IPS-20b (cell line): Measurements from ENCODE around the gene FMN1.

Source experiments
- H3K27ac ChIP-seq: one replicate; pipeline ENCODE4 v1.5.1; 2013; ENCODE audit warnings: low read length
- H3K27me3 ChIP-seq: 2 replicates; pipeline ENCODE4 v1.6.1; 2013; ENCODE audit warnings: mild to moderate bottlenecking, low read length, inconsistent platforms; ENCODE audit not compliant: insufficient read depth
- H3K36me3 ChIP-seq: 2 replicates; pipeline ENCODE4 v1.6.1; 2013; ENCODE audit warnings: low read depth, mild to moderate bottlenecking, inconsistent platforms, low read length, moderate library complexity; ENCODE audit not compliant: insufficient read depth
- H3K4me1 ChIP-seq: 2 replicates; pipeline ENCODE4 v1.6.1; 2013; ENCODE audit warnings: mild to moderate bottlenecking, control low read depth, inconsistent platforms, low read length, moderate library complexity; ENCODE audit not compliant: insufficient read depth
- H3K4me3 ChIP-seq: 2 replicates; pipeline ENCODE4 v1.5.1; 2013; ENCODE audit warnings: mild to moderate bottlenecking, low read length, inconsistent platforms
- H3K9ac ChIP-seq: 2 replicates; pipeline ENCODE4 v1.6.1; 2013; ENCODE audit warnings: low read depth, mild to moderate bottlenecking, inconsistent platforms, low read length, moderate library complexity
- H3K9me3 ChIP-seq: 2 replicates; pipeline ENCODE4 v1.6.1; 2013; ENCODE audit warnings: mild to moderate bottlenecking, low read depth, low read length, inconsistent platforms; ENCODE audit not compliant: insufficient read depth

FMN1 gene

GRCh38 chr15:32928876-32929275 lies 265.6 kb downstream of the FMN1 start:
- Histone ChIP-seq H3K27me3 (no peaks in the 10 kb centered on the region), H3K4me3 (no peak overlapping the region), H3K27ac (no peak overlapping the region), H3K36me3 (no peaks in the 10 kb centered on the region), H3K4me1 (no peaks in the 10 kb centered on the region), H3K9ac (no peak overlapping the region), H3K9me3 (peaks cover 4% of the 10 kb centered on the region; the same call in 1 of the 2 replicates)

DNA sequence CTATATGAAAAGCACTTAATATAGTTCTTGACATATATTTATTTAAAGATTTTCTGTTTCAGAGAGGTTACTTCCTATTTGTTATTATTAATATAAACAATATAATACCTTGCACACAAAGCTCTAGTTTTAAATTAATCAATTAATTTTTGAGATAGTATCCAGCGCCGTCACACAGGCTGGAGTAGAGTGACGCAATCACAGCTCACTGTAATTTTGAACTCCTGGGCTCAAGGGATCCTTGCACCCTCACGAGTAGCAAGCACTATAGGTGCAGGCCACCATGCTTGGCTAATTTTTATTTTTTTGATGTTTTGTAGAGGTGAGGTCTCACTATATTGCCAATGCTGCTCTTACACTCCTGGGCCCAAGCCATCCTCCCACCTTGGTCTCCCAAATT lies 267.4 kb downstream of the FMN1 start:
- Histone ChIP-seq H3K36me3 (no peaks in the 10 kb centered on the region), H3K4me1 (no peaks in the 10 kb centered on the region), H3K4me3 (no peak overlapping the region), H3K9me3 (peaks cover 4% of the 10 kb centered on the region; the same call in 1 of the 2 replicates), H3K27ac (no peak overlapping the region), H3K27me3 (no peaks in the 10 kb centered on the region), H3K9ac (no peak overlapping the region)

DNA sequence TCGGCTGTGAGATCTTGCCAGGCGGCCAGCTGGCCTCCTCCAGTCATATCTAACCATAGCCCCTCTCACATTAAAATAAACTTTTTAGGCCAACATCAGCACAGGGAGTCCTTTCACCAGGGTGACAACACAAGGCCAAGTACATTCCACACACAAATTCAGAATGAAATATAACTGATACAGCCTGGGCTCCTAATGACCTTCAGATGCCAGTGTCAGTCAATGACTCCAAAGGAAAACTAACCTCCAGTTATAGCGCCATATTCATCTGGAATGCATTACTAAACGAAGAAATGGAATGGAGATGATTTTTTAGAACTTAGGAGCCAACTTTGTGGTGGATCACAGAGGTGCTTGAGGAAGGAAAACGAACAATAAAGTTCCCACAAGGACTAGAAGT lies 271.3 kb downstream of the FMN1 start:
- Histone ChIP-seq H3K9ac (no peak overlapping the region), H3K4me1 (peaks cover 9% of the 10 kb centered on the region), H3K9me3 (no peaks in the 10 kb centered on the region), H3K27me3 (no peaks in the 10 kb centered on the region), H3K36me3 (no peaks in the 10 kb centered on the region), H3K4me3 (no peak overlapping the region), H3K27ac (no peak overlapping the region)

DNA sequence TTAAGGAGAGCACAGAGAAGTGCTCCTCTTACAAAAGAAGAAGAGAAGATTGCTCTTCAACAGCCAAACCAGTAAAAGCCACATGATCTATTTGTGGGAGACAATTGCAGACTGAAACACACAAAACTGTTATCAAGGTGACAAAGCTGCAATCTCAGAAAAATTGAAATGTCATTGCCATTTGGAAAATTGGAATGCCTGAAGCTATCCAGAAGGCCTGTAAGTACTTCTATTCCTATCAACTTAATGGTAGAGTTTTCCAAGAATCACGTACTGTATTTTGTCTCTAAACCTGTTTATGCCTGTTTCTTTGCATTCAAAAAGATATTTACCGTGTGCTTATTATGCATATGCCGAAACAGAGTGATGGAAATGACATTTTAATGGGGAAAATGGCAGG lies 272.0 kb downstream of the FMN1 start:
- Histone ChIP-seq H3K4me3 (no peak overlapping the region), H3K9me3 (no peaks in the 10 kb centered on the region), H3K36me3 (no peaks in the 10 kb centered on the region), H3K4me1 (peaks cover 10% of the 10 kb centered on the region), H3K9ac (no peak overlapping the region), H3K27ac (no peak overlapping the region), H3K27me3 (no peaks in the 10 kb centered on the region)

DNA sequence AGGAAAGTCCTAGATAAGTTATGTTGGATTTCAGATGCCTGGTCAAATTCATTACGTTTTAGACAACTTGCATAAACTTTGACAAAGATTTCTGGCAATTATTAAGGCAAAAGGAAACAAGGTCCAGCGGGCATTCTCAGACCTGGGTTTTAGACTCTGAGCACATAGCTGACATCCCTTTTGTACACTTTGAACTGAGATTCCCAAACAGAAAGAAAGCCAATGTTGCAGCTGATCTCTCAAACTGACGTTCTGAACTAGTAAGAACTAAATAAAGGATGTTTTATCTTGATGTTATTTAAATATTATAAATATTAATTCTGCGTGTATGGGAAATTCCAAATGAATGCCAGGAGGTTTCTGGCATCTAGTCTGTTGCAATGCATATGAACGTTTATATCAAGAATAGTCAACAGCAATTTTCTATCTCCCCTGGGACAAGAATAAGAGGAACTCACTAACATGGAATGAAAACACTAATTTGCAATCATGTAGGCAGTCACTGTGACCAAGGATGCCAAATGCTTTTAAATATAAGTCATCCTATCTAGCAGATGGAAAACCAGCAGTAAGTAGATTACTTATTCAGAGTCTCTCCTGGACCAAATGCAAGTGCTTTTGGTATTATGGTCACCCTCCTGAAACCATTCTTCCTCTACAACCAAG lies 274.6 kb downstream of the FMN1 start:
- Histone ChIP-seq H3K4me1 (peaks cover 10% of the 10 kb centered on the region), H3K27ac (no peak overlapping the region), H3K9ac (no peak overlapping the region), H3K27me3 (no peaks in the 10 kb centered on the region), H3K36me3 (no peaks in the 10 kb centered on the region), H3K9me3 (no peaks in the 10 kb centered on the region), H3K4me3 (no peak overlapping the region)

- 0 out of 2 replicates have a peak overlapping the region, but pooled peaks have one; percentile 30 for H3K4me3 ChIP-seq
- no peaks in the 10 kb centered on the region for H3K9me3 ChIP-seq
- no peaks in the 10 kb centered on the region for H3K36me3 ChIP-seq
- H3K27me3 ChIP-seq: no peaks in the 10 kb centered on the region
- H3K4me1 ChIP-seq: peaks cover 10% of the 10 kb centered on the region
- H3K9ac ChIP-seq: no peak overlapping the region
- H3K27ac ChIP-seq: no peak overlapping the region
Measured at GRCh38 chr15:32918547-32918946, 276.0 kb downstream of the FMN1 start.

GRCh38 chr15:32910839-32911238 lies 283.7 kb downstream of the FMN1 start:
- Histone ChIP-seq H3K36me3 (no peaks in the 10 kb centered on the region), H3K27ac (no peak overlapping the region), H3K4me3 (no peak overlapping the region), H3K9ac (no peak overlapping the region), H3K9me3 (no peaks in the 10 kb centered on the region), H3K27me3 (no peaks in the 10 kb centered on the region), H3K4me1 (0 out of 2 replicates have a peak, but pooled peaks cover 2% of the 10 kb centered on the region)

DNA sequence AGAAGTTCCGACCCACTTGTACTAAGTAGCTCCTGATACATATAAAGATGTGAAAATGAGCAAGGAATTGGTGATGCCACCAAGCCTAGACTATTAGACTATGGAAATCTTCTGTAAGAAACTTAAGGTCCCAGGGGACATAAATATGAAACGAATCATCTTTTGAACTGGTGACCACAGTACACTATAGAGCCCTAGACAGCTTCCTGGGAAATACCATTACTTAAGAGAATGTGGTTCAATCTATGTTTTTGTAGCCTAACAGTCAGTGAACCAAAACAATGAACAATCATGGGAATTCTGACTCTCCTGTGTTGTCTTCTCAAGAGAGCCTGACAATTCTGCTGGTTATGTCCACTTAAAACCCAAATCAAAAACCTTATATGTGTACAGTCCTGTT lies 285.1 kb downstream of the FMN1 start:
- Histone ChIP-seq H3K4me1 (0 out of 2 replicates have a peak, but pooled peaks cover 2% of the 10 kb centered on the region), H3K9me3 (no peaks in the 10 kb centered on the region), H3K4me3 (no peak overlapping the region), H3K9ac (no peak overlapping the region), H3K27ac (no peak overlapping the region), H3K36me3 (no peaks in the 10 kb centered on the region), H3K27me3 (no peaks in the 10 kb centered on the region)

- Histone ChIP-seq H3K9me3 (no peaks in the 10 kb centered on the region), H3K4me3 (no peak overlapping the region), H3K4me1 (0 out of 2 replicates have a peak, but pooled peaks cover 2% of the 10 kb centered on the region), H3K9ac (no peak overlapping the region), H3K27me3 (no peaks in the 10 kb centered on the region), H3K36me3 (no peaks in the 10 kb centered on the region), H3K27ac (no peak overlapping the region)
Measured at GRCh38 chr15:32908872-32909271, 285.6 kb downstream of the FMN1 start.

GRCh38 chr15:32908135-32908801 lies 286.2 kb downstream of the FMN1 start:
- H3K27me3 ChIP-seq: no peaks in the 10 kb centered on the region
- H3K4me1 ChIP-seq: 0 out of 2 replicates have a peak, but pooled peaks cover 2% of the 10 kb centered on the region
- H3K36me3 ChIP-seq: no peaks in the 10 kb centered on the region
- no peak overlapping the region for H3K4me3 ChIP-seq
- no peak overlapping the region for H3K9ac ChIP-seq
- H3K27ac ChIP-seq: no peak overlapping the region
- no peaks in the 10 kb centered on the region for H3K9me3 ChIP-seq

- Histone ChIP-seq H3K27ac (no peak overlapping the region), H3K9ac (no peak overlapping the region), H3K27me3 (no peaks in the 10 kb centered on the region), H3K4me1 (peaks cover 11% of the 10 kb centered on the region), H3K9me3 (no peaks in the 10 kb centered on the region), H3K4me3 (no peak overlapping the region), H3K36me3 (no peaks in the 10 kb centered on the region)
Measured at GRCh38 chr15:32905481-32905880, 289.0 kb downstream of the FMN1 start.

DNA sequence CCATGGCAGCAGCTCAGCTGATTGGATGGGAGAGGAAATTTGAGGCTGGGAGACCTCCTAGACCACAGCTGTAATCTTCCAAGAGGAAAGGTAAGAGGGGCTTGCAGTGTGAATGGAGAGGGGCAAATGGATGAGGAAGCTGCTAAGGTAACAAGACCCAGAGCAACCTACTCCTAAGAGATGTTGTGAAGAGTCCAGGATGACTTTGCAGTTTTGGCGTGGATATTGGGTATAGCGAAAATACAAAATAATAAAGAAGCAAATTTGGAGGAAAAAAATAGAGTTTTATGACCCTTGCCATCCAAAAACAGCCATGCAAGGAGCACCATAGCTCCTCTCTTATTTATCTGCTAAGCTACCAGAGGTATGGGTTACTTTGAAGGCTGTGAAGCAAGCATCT lies 290.1 kb downstream of the FMN1 start:
- H3K9me3 ChIP-seq: no peaks in the 10 kb centered on the region
- H3K9ac ChIP-seq: no peak overlapping the region
- no peaks in the 10 kb centered on the region for H3K36me3 ChIP-seq

More for the DNA sequence above, 290.1 kb downstream of the FMN1 start:
- Histone ChIP-seq H3K4me1 (peaks cover 21% of the 10 kb centered on the region), H3K4me3 (no peak overlapping the region), H3K27ac (no peak overlapping the region), H3K27me3 (no peaks in the 10 kb centered on the region)
